Karpas-422 (cell line): ENCODE data around the gene SPIN1. TPM values are rescaled to one million over a fixed set of nuclear protein-coding genes. Genes with fewer than 3 reads are reported as not detected.
"Not testable (repeated sequence)": the region's sequence is repeated elsewhere in the genome, so short reads cannot be mapped to it uniquely, and the experiment has no call there.

Source experiments
- DNase-seq: peaks from one replicate; pipeline ENCODE4 v3.0.0-alpha.2; 2015
- H2AFZ ChIP-seq: fragments of 200-600 bp; sonication (generic); 2 replicates; pipeline ENCODE4 v1.6.1; 2014; ENCODE audit warnings: antibody characterized with exemption, low read length, mixed read lengths
- H3K27ac ChIP-seq: fragments of 200-600 bp; sonication (generic); 2 replicates; pipeline ENCODE4 v1.5.1; 2014; ENCODE audit warnings: mild to moderate bottlenecking, low read length, moderate library complexity
- H3K27me3 ChIP-seq: fragments of 200-600 bp; sonication (generic); 2 replicates; pipeline ENCODE4 v1.6.1; 2014; ENCODE audit warnings: low read length, mixed read lengths
- H3K36me3 ChIP-seq: fragments of 200-600 bp; sonication (generic); 2 replicates; pipeline ENCODE4 v1.6.1; 2014; ENCODE audit warnings: low read length, mixed read lengths; ENCODE audit not compliant: insufficient read depth
- H3K4me1 ChIP-seq: fragments of 200-600 bp; sonication (generic); 2 replicates; pipeline ENCODE4 v1.6.1; 2014; ENCODE audit warnings: mild to moderate bottlenecking, low read length, mixed read lengths
- H3K4me2 ChIP-seq: fragments of 200-600 bp; sonication (generic); 2 replicates; pipeline ENCODE4 v1.6.1; 2014; ENCODE audit warnings: low read length, low read depth, mild to moderate bottlenecking; ENCODE audit not compliant: poor library complexity, severe bottlenecking
- H3K4me3 ChIP-seq: fragments of 200-600 bp; sonication (generic); 2 replicates; pipeline ENCODE4 v1.5.1; 2014; ENCODE audit warnings: mild to moderate bottlenecking, antibody characterized with exemption, low read length, mixed read lengths
- H3K79me2 ChIP-seq: fragments of 200-600 bp; sonication (generic); 2 replicates; pipeline ENCODE4 v1.6.1; 2014; ENCODE audit warnings: mild to moderate bottlenecking, low read length, mixed read lengths
- H3K9ac ChIP-seq: fragments of 200-600 bp; sonication (generic); 2 replicates; pipeline ENCODE4 v1.6.0; 2014; ENCODE audit warnings: low read length
- H3K9me2 ChIP-seq: fragments of 200-600 bp; sonication (generic), shearing (Covaris generic); replicated peaks from 2 replicates; pipeline ENCODE4 v1.6.0; 2014; ENCODE audit warnings: mild to moderate bottlenecking, low read length, moderate library complexity; ENCODE audit not compliant: insufficient read depth
- H3K9me3 ChIP-seq: fragments of 300-700, 200-600 bp; sonication (generic); 2 replicates; pipeline ENCODE4 v1.6.1; 2014; ENCODE audit warnings: low read length, mixed read lengths
- H4K20me1 ChIP-seq: fragments of 200-600 bp; sonication (generic); 2 replicates; pipeline ENCODE4 v1.6.1; 2014; ENCODE audit warnings: mild to moderate bottlenecking, antibody characterized with exemption, low read length, low read depth; ENCODE audit not compliant: insufficient read depth
- total RNA-seq: library from RNA; depleted of rRNA; stranded (reverse); fragments of >200 nt; shearing (Covaris generic); gene quantifications from 2 replicates; pipeline ENCODE4 v1.2.3, GENCODE V29; 2014; ENCODE audit warnings: low replicate concordance; rRNA removed

The SPIN1 gene
- 43.3 and 43.9 TPM in 2 replicates for total RNA-seq

- peak within 1 kb of the TSS; percentile 75; the same call in 1 of the 2 replicates for H2AFZ ChIP-seq
- peak within 1 kb of the TSS; percentile 5; the same call in 1 of the 2 replicates for H3K27ac ChIP-seq
- H3K36me3 ChIP-seq = peaks cover 3% of the 10 kb centered on the region; the same call in 1 of the 2 replicates
- peak within 1 kb of the TSS; percentile 76 for H3K4me3 ChIP-seq
- H3K9me2 ChIP-seq = no peaks in the 10 kb centered on the region
- peak within 1 kb of the TSS; percentile 77 for H3K9ac ChIP-seq
- H4K20me1 ChIP-seq = no peaks in the 10 kb centered on the region
- peaks cover 45% of the 10 kb centered on the region for H3K79me2 ChIP-seq
- peak within 1 kb of the TSS; percentile 84 for H3K4me2 ChIP-seq
- no peaks in the 10 kb centered on the region for H3K27me3 ChIP-seq
- H3K4me1 ChIP-seq = peaks cover 27% of the 10 kb centered on the region
- DNase-seq = peak; percentile 93
- H3K9me3 ChIP-seq = no peaks in the 10 kb centered on the region
These were observed at the start of gene SPIN1 for GRCh38 chr9:88388203-88388885. Gene SPIN1 (plus strand): TSS chr9:88388444. CDS start chr9:88426540, 38,096 bp downstream.

GRCh38 chr9:88339317-88339716 lies 48.9 kb upstream of the SPIN1 start:
- Histone ChIP-seq H3K9me3 (no peaks in the 10 kb centered on the region), H3K27ac (peak overlapping the region; percentile 89), H4K20me1 (no peaks in the 10 kb centered on the region), H3K79me2 (no peaks in the 10 kb centered on the region), H3K36me3 (no peaks in the 10 kb centered on the region), H3K4me3 (peak overlapping the region; percentile 32; the same call in 1 of the 2 replicates), H3K9me2 (no peaks in the 10 kb centered on the region), H3K4me1 (peaks cover 46% of the 10 kb centered on the region), H2AFZ (no peak overlapping the region), H3K9ac (peak overlapping the region; percentile 28), H3K4me2 (peak overlapping the region; percentile 59), H3K27me3 (no peaks in the 10 kb centered on the region)
- DNase-seq = peak; percentile 87

GRCh38 chr9:88342246-88342645 lies 46.0 kb upstream of the SPIN1 start:
- peaks cover 40% of the 10 kb centered on the region for H3K4me1 ChIP-seq
- no peak overlapping the region for H2AFZ ChIP-seq
- no peaks in the 10 kb centered on the region for H3K27me3 ChIP-seq
- H3K36me3 ChIP-seq = no peaks in the 10 kb centered on the region
- no peak overlapping the region for H3K4me3 ChIP-seq
- DNase-seq = no peak
- no peak overlapping the region for H3K27ac ChIP-seq
- H3K9ac ChIP-seq = no peak overlapping the region
- H3K9me3 ChIP-seq = no peaks in the 10 kb centered on the region
- no peak overlapping the region for H3K4me2 ChIP-seq
- no peaks in the 10 kb centered on the region for H3K79me2 ChIP-seq
- H3K9me2 ChIP-seq = no peaks in the 10 kb centered on the region
- no peaks in the 10 kb centered on the region for H4K20me1 ChIP-seq

GRCh38 chr9:88344013-88344412 lies 44.2 kb upstream of the SPIN1 start:
- Histone ChIP-seq H3K4me3 (no peak overlapping the region), H3K27me3 (no peaks in the 10 kb centered on the region), H3K4me1 (peaks cover 22% of the 10 kb centered on the region), H2AFZ (no peak overlapping the region), H3K9ac (no peak overlapping the region), H3K79me2 (no peaks in the 10 kb centered on the region), H3K9me2 (no peaks in the 10 kb centered on the region), H3K9me3 (no peaks in the 10 kb centered on the region), H3K36me3 (no peaks in the 10 kb centered on the region), H4K20me1 (no peaks in the 10 kb centered on the region), H3K27ac (no peak overlapping the region), H3K4me2 (no peak overlapping the region)
- DNase-seq = no peak

GRCh38 chr9:88350354-88350753 lies 37.9 kb upstream of the SPIN1 start:
- H3K4me3 ChIP-seq, H3K9me3 ChIP-seq, H4K20me1 ChIP-seq, H3K4me1 ChIP-seq, H3K27me3 ChIP-seq, DNase-seq, H3K9ac ChIP-seq, H3K36me3 ChIP-seq, H2AFZ ChIP-seq, H3K9me2 ChIP-seq, H3K4me2 ChIP-seq, H3K79me2 ChIP-seq, H3K27ac ChIP-seq: not testable (repeated sequence)

GRCh38 chr9:88355166-88355565 lies 33.1 kb upstream of the SPIN1 start:
- H3K27me3 ChIP-seq = no peaks in the 10 kb centered on the region
- no peaks in the 10 kb centered on the region for H3K79me2 ChIP-seq
- peaks cover 3% of the 10 kb centered on the region; the same call in 1 of the 2 replicates for H3K4me1 ChIP-seq
- no peak overlapping the region for H2AFZ ChIP-seq
- no peaks in the 10 kb centered on the region for H3K36me3 ChIP-seq
- DNase-seq = no peak
- H3K4me2 ChIP-seq = no peak overlapping the region
- H4K20me1 ChIP-seq = no peaks in the 10 kb centered on the region
- no peaks in the 10 kb centered on the region for H3K9me3 ChIP-seq
- H3K27ac ChIP-seq = no peak overlapping the region
- H3K4me3 ChIP-seq = no peak overlapping the region
- H3K9ac ChIP-seq = no peak overlapping the region
- no peaks in the 10 kb centered on the region for H3K9me2 ChIP-seq

- not testable (repeated sequence) for DNase-seq, H3K36me3 ChIP-seq, H3K27ac ChIP-seq, H3K79me2 ChIP-seq, H3K27me3 ChIP-seq, H3K4me1 ChIP-seq, H3K9me2 ChIP-seq, H3K9ac ChIP-seq, H2AFZ ChIP-seq, H3K9me3 ChIP-seq, H3K4me2 ChIP-seq, H3K4me3 ChIP-seq, H4K20me1 ChIP-seq
These were observed 31.0 kb upstream of the SPIN1 start for GRCh38 chr9:88357250-88357649.

- no peaks in the 10 kb centered on the region for H3K27me3 ChIP-seq
- no peak overlapping the region for H3K9ac ChIP-seq
- H3K79me2 ChIP-seq = no peaks in the 10 kb centered on the region
- no peak for DNase-seq
- H3K36me3 ChIP-seq = no peaks in the 10 kb centered on the region
- H3K4me3 ChIP-seq = no peak overlapping the region
- H3K9me3 ChIP-seq = no peaks in the 10 kb centered on the region
- peaks cover 3% of the 10 kb centered on the region; the same call in 1 of the 2 replicates for H3K4me1 ChIP-seq
- no peak overlapping the region for H3K4me2 ChIP-seq
- no peaks in the 10 kb centered on the region for H4K20me1 ChIP-seq
- H3K9me2 ChIP-seq = no peaks in the 10 kb centered on the region
- no peak overlapping the region for H2AFZ ChIP-seq
- H3K27ac ChIP-seq = no peak overlapping the region
These were observed 29.5 kb upstream of the SPIN1 start for GRCh38 chr9:88358723-88359122.
